GM21526 (cell line): ENCODE data around the gene ZRANB1.

ENCODE experiments used
- ATAC-seq: cut with Tn5 transposase; IDR thresholded peaks from one replicate; pipeline ENCODE4 v1.9.1; 2021; ENCODE audit warnings: moderate library complexity; ENCODE audit not compliant: unreplicated experiment, low FRiP score

The ZRANB1 gene

GRCh38 chr10:125003146-125003900 is 61.4 kb downstream of the ZRANB1 start:
- ATAC-seq, result no peak

GRCh38 chr10:125003901-125004467 is 62.1 kb downstream of the ZRANB1 start:
- no peak for ATAC-seq

- no peak for ATAC-seq
Observed at GRCh38 chr10:125004571-125005311, 62.8 kb downstream of the ZRANB1 start.

- ATAC-seq, result no peak
Observed at GRCh38 chr10:125005312-125006187, 63.6 kb downstream of the ZRANB1 start.

- no peak for ATAC-seq
Observed at GRCh38 chr10:125006188-125006680, 64.3 kb downstream of the ZRANB1 start.

GRCh38 chr10:125006921-125007426 is 65.1 kb downstream of the ZRANB1 start:
- ATAC-seq, result no peak

DNA sequence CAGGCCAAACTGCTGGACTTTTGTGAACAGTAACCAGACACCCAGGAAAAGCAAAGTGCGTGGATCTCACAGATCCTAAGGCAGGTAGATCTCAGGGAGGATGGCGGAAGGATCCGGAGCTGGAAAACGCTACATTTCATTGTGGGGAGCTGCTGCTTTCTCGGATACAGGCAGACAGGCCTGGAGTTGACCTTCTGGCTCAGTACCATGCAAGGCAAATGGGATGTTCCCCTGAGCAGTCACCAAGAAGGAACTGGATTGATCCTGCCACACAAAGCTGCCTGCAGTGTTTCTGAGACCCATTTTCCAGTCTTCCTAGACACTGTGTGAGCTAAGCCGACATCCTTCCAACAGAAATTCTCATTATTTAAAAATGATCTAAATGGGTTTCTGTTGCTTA is 65.5 kb downstream of the ZRANB1 start:
- no peak for ATAC-seq

DNA sequence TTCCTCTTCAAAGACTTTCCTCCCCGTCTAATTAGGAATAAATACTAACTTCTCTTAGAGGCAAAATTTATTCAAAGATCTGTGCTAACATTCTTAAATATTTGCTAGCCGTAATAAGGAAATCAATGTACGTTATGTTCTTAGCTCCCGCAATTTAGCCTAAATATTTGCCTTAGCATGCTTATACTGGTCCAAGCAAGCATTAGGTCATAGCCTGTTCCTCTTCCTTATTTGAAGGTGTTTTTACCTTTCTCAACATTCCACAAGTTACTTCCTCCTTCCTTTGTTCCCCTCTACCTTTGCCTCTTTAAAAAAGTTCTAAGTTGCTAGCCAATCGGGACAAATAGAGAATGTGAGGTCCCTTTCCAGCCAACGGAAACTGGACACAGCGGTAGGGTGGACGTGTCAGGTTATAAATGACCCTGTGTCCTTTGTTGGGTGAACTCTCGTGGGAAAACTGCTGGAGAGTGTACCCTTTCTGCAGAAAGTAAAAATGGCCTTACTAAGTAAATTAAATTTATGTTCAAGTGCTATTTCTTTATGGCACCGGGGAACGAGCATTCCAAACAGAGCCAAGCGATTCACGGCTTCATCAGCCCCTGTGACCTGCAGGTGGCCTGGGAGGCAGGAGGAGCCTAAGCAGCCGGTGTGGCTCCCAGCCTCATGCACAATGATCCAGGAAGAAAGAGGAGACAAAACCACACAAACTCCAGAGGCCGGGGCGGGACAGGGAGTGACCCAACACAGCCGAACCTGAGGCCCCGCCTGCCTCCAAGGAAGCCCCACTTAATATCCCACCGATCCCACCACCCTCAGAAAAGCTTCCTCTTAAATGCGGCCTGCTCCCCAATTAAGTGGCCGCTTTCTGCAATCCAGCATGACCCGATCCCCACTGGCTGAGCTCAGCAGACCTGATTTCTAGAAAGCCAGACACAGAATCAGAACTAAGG is 67.0 kb downstream of the ZRANB1 start:
- ATAC-seq, result no peak

DNA sequence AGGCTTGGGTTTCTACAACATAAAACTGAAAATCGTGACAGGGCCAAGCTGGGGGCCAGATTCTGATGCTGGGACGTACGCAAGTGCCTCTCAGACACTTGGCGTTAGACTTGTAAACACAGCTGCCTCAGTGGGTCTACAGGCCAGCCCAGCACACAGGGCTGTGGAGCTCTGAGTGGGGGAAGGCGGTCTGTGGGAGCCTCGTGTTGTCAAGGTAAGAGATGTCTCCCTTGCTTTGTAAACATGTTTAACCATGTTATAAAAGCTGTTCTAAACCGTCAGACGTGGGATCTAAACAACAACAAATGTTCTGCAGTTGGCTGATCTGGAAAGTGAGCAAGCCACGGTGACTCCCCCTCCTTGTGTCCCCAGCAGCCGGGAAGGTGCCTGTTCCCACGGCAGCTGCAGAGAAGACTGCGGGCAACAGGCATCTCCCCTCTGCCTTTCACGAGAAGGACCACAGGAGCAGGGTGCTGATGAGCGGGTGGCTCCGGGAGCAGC is 67.8 kb downstream of the ZRANB1 start:
- no peak for ATAC-seq

DNA sequence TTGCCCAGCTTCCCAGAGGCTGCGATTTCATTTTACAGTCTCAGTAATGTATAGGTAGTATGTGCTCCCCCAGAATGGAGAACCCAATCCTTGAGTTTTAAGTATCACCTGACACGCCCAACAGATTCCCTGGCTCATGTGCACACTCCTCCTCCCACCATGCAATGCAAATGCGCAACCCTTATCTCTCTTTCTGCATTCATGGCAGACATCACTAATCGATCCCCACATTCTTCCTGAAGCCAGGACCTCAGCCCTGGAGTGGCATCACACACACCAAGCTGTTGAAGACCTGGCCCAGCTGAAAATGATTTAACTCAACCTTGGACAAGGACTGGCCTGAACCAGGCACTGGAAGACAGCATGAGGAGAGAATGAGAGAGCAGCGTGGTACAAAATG is 68.4 kb downstream of the ZRANB1 start:
- ATAC-seq, result no peak

DNA sequence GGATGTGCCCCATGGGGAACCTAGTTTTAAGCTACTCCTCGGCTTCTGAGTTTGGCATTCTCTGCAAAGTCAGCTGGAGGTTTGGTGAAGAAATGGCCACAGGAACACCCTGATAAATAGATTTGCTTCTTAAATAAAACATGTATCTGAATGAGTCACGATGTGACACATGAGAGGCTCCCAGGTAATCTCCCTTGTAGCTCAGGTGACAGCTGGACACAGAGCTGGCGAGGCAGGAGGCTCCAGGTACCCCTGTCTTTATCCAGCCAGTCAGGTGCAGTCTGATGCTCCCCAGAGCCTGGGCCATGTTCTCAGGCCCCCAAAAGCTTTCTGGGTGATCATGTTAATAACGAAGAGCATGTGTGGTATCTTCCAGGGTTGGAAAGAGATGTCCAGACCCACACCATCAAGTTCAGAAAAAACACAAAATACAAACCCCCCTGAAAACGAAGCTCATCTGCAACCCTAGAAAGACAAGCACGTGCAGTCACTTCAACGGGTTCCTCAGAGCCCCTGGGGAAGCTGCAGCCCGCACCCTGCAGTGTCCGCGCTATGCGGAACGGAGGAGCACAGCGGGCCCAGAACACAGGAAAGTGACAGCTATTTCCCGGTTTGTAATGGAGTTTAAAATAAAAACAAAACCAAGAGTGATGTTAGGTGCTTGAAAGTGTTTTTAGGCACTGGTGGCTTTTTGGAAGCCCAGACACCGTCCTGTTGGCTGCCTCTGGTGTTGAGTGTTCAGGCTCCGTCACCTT is 69.4 kb downstream of the ZRANB1 start:
- ATAC-seq, result no peak

GRCh38 chr10:125011926-125012705 is 70.2 kb downstream of the ZRANB1 start:
- no peak for ATAC-seq

DNA sequence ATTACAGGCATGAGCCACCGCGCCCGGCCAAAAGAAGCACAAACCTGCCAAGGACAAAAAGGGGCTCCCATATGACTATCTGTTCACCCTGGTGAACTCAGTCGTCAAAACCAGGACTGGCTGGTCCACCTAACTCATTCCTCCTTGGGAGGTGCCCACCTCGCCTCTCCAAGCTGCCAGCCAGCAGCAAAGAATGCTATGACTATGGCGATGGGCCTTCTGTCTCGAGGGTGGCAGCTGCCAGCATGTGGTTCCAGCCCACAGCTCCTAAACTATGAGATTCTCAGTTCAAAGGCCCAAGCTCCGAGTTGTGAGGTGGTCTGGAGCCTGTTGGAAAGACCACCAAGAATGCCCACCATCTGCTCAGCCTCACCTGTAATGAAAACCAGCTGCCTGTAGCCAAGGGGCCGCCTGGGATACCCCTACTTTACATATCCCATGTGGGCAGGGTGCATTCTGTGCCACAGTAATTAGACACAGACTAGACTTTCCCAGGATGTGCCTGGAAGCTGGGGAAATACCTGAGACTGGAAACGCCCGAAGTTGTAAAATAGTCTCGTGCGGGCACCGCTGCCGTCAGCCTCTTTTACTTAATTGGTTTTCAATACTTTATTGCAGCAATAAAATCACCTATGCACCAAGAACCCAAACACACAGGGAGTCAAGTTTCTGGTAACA is 71.1 kb downstream of the ZRANB1 start:
- ATAC-seq, result no peak

DNA sequence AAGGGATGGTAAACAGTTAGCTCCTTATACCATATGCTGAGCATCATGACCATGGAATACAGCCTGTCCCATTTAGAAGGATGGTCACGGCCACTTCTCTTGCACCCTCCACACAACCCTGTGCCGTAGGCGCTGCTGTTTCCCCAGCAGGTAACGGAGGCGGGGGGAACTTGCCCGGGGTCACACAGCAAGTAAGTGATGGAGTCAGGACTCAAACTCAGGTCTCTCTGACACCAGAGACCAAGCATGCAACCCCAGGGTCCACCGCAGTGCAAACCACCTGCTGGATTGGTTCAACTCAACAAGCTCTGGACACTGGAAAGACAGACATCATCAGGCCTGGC is 71.6 kb downstream of the ZRANB1 start:
- no peak for ATAC-seq

- ATAC-seq, result no peak
Observed at GRCh38 chr10:125014086-125014830, 72.3 kb downstream of the ZRANB1 start.

GRCh38 chr10:125014836-125015355 is 73.0 kb downstream of the ZRANB1 start:
- no peak for ATAC-seq
